ENCODE data around the gene SLC6A11.

Gene SLC6A11

DNA sequence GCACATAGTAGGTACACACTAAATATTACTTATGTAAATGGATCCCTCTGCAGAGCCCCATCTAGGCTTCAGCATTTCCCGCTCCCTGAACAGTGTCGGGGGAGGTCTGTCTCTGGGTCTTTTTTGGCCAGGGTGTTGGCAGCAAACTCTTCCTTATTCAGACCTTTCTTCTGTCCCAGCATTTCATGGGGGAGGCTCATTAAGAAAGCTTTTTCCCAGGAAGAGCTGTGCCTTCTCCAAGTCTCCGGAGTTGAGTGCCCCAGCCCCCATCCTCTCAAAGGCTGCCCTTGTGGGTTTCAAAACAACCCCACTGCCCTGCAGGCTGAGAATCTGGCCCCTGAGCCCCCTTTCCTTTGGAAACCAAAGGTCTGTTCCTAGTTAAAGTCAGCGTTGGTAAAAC lies 25.1 kb downstream of the SLC6A11 start:
- DNase-seq (ENCODE audit: low spot score) = no peak

DNA sequence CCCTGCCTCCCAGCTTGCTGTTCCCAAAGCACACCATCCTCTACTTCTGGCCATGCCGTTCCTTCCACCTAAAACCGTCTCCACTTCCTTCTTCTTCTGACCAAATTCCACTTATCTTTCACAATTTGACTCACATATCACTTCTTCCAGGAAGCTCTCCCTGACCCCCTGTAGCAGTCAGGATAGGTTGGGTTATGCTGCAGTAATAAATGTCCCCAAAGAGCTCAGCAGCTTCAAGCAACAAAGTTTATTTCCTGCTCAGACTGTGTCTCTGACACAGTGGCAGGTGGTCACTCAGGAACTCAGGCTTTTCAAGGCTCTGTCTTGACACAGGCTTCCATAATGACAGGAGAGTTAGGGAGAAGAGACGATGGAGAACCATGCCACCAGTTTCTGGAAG lies 27.4 kb downstream of the SLC6A11 start:
- no peak for DNase-seq (ENCODE audit: low spot score)

DNA sequence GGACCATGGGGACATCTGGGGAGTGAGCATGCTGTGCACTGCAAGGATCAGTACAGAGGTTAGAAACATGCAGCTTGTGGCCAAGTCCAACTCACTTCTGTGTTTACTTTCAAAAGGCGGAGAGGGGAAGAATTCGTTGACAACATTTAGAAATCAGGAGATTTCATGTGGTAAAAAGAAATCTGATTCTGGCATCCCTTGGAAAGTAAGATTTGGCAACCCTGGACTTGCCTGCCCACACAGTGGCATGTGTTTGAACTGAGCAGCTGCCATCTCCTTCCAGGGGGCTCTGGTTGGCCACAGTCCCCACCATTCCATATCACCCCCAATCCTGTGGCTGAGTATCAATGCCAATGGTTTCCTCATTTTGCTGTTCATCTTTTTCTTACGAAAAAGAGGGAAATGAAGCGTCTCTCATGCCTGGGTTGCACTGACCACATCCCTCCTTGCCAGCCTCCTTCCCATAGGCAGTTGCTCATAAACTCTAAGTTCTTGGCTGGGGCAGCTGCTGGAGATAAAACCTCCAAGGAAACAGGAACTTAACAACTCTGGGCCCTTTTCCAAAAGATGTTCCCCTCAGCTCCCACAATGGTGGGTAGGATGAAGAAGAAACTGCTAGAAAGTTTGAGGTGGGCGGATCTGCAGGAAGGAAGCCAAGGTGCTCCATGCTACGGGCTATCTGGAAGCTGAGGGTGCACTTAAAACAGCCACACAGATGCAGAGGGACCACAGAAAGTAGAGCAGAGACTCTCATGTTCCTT lies 29.2 kb downstream of the SLC6A11 start:
- DNase-seq (ENCODE audit: low spot score) = no peak

DNA sequence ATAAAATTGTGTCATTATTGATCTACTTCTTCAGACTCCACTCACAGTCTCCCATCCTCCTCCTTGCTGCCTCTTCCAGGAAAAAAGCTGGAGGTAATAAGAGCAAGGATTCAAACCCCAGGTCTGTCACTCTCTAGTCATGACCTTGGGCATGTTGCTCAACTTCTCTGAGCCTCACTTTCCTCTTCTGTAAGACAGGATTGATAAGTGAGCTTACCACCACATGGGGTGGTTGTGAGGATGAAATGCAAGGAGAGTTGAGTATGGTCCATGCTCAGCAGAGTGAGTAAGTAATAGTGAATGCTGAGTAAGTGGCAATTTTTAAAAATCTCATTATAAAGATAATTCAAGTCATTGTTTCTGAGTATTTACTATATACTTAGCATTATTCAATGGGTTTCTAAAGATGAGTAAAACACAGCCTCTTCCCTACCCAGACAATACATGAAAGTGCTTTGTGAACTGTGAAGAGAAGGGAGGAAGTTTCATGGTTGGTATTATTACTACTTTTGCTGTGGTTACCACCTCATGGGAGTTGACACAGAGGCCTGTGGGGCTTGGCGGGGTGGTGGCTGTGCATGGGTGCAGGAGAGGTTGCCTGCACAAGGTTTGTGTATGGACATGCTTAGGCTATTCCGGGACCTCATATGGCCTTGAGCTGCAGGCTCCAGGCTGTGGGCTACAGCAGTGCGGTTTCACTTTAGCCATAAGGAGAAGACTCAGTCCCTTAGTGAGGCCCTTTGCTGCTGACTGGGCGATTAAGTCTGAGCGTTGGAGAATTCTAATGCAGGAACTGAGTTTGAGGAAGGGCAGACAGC lies 30.0 kb downstream of the SLC6A11 start:
- no peak for DNase-seq (ENCODE audit: low spot score)

DNA sequence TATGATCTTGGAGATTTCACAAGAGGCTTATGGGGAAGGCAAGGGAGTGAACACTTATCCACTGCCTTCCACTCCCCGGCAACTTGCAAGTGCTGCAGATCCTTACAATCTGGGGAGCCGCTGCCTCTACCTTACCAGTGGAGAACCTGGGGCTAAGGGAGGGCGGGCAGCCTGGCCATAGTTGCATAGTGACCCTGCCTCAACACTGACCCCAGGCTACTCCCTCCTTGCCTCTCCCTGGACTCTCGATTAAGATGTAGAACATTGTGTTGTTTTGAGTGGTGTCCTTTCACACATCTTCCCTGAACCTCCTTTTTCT lies 30.6 kb downstream of the SLC6A11 start:
- no peak for DNase-seq (ENCODE audit: low spot score)

DNA sequence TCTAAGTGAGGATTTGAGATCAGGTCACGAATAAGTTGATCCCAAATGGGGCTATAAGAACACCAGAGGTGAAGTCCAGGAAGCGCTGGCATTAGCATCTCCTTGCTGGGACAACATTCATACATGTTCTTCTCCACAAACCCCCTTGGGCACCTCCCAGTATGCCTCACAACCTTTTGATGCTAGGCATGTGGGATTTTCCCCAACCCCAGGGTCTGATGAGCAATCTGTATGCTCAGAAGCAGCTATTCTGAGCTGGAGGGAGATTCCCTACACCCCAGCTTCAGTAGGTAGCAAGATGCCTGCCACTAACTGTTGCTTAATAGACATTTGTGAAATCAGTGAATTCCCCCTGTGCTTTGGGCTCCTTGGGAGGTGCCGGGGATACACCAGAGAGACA lies 32.2 kb downstream of the SLC6A11 start:
- no peak for DNase-seq (ENCODE audit: low spot score)

DNA sequence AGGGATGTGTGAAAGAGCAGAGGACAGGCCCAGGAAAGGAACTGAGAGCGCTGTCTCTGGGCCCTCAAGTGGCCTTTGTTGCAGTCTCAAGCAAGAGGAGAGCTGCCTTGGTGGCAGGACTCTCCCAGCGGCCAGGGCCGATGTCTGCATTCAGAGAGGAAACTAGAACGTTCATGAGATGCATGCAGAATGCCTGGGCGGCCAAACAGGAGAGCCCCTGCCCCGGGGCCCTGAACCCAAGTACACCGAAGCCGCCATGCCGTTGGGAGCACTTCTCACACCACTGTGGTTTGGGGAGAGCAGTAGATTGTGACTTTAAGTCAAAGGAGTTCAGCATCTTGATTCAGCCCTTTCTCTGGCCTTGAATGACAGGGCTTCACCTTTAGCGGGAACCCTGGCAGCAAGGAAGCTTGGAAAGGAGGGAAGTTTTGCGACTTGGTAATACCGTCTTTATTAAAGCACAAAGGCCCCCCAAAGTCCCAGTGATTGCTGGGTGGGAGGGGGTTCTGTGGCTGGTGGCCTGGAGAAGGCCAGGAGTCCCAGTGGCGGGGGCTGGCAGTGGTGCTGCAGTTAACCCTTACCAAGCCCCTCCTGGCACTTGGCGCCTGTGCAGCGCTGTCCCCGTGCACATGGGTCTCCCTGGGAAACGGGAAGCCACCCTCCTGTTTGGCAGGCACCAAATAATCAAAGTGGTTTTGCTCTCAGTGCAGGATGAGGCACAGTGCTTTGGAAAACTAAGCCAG lies 36.2 kb downstream of the SLC6A11 start:
- DNase-seq (ENCODE audit: low spot score) = no peak

DNA sequence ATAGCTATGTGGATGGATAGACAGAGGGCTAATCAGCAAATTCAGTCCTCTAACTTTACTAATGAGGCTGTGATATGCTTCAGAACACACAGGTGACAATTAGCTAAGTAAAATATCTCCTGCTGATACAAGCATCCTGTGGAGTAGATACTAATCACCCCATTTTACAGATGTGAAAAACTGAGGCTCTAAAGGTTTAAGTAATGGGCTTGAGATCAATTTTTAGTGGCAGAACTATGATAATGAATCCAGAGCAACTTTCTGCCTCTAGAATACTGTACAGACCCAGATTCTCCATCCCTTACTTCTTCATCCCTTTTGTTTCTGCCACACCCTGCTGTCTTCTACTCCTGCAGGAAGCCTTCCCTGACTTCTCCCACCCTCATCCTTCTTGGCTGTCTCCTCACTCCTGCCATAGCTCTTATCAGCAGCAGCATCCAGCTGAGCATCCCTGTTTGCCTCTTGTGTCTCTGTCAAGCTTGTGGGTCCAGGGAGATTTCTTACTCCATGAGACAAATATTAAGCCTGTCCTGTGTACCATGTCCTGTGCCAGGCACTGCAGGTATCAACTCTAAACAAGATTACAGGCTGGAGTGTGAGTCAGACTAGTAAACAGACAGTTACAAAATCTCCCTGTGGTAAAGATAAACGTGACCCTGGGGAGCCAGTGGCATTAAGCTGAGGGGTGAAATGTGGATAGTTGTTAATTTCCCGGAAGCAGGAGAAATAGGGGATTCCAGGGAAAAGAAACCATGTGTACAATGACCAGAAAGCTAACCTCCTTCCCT lies 39.2 kb downstream of the SLC6A11 start:
- DNase-seq (ENCODE audit: low spot score) = no peak

DNA sequence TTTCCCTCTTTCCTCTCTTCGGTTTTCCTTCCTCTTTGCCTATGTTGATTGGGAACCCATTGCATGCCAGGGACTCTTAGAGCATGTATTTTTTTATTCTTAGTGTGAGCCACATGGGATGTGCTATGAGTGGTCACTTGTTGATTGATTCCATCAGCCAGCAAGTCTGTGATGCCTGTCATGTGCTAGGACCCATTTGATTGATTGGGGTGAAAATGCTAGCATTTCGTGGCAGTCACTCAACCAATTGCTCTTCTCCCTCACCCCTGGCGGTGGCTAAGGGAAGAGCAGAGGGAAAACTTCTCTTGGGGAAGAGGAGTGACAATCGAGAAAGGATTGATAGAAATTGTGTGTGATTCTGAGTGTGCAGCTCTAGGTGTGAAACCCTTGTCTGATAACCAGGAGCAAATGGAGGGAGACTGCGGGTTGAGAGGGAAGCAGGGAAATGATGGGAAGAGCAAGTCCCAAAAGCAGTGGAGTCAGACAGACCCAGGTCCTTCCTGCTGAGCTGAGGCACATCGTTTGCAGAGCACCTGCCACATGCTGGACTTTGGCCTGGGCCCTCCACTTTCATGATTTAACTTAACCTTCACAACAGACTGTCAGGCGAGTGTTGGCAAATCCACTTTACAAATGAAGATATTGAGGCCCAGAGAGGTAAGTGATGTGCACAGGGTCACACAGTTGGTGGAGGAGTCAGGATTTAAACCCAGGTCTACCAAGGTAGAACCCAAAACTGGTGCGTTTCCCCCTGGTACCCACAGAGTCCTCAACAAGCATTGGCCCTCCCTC lies 40.0 kb downstream of the SLC6A11 start:
- DNase-seq (ENCODE audit: low spot score) = no peak

DNA sequence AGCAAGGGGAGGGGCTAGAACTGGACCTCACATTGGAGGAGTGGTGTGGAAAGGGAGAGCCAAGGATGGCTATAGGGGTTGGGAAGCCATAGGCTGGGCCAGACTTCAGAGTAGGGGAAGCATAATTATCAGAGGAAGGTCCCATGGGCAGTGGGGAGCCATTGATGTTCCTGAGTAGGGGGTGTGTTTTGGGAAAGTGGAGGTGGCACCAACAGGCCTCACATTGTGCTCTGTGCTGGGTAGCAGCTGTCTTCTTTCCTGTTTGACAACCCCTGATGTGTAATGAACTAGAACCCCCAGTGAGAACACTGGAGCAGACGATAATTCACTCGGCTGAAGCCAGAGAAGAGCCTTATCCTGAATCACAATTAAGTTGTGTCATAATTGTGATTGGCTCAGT lies 41.2 kb downstream of the SLC6A11 start:
- DNase-seq (ENCODE audit: low spot score) = no peak

DNA sequence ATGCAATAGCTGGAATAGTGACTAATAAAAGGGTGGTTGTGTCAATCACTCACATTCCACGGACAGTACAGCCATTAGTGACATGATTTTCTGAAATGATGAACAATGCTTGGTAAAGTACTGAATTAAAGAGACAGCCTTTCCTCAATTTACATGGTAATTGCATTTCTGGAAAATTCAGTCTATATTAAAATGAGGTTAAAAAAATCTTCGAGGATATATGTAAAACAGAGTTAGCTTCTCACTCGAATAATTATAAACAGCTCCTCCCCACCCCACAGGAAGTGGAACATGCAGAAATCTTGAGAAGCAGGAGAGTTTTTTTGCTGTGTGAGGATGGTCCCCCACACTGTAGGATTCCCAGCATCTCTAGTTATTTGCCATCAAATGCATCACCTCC lies 42.1 kb downstream of the SLC6A11 start:
- DNase-seq (ENCODE audit: low spot score) = no peak

DNA sequence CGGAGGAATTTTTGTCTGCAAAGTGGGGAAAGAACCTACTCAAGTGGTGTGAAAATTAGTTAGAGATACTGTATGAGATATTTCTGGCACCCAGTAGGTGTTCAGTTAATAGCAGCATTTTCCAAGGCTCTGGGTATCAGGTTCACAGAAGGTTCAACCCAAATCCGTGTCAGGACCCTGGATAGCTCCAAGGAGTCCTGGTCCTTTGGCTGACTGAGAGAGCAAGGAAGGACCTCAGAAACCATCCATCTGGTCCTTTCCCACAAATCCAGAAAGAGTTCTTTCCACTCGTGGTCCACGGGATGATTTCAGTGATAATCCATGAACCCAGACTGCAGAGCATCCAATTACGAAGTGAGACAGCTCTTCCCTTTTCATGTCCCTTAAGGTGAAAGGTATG lies 51.4 kb downstream of the SLC6A11 start:
- peak; percentile 44 for DNase-seq (ENCODE audit: low spot score)

DNA sequence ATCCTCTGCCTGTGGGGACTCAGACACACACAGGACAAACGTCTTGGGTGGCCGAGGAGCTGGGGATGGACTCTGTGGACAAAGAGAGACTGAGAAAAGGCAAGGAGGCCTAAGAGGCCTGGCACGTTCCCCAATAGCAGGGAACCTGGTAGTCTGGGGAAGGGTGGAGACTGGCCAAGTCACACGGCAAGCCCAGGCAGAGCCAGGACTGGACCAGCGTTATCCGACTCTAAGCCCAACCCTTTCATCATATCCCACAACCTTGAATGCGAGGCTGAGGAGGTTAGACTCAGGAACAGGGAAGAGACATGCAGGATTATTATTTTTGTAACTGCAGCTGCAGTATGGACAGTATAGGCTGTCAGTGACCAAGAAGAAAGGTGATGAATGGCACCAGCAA lies 53.4 kb downstream of the SLC6A11 start:
- DNase-seq (ENCODE audit: low spot score) = no peak

DNA sequence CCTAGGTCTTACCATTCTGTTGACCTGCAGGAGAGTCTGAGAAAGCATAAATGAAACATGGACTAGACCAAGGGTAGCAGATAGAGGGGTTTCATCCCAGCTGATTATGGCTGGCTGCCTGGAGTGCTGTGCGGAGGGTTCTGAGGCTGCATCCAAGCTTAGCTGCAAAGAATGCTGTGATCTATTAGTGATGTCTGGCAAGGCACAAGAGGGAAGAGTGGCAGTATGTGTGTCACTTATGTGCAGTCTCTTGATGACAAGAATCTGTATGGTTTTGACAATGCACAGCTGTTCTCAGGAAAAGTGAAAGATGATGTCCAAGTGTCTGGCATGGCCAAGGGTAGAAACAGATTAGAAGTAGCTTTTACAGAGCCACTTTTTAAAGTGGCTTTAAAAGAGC lies 54.3 kb downstream of the SLC6A11 start:
- DNase-seq (ENCODE audit: low spot score) = no peak

DNA sequence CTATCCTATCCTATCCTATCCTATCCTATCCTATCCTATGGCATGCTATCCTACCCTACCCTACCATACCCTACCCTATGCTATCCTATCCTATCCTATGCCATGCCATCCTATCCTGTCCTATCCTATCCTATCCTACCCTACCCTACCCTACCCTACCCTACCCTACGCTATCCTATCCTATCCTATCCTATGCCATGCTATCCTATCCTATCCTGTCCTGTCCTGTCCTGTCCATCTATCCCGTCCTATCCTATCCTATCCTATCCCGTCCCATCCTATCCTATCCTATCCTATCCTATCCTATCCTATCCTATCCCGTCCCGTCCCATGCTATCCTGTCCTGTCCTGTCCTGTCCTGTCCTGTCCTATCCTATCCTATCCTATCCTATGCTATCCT lies 57.4 kb downstream of the SLC6A11 start:
- DNase-seq (ENCODE audit: low spot score) = no peak

DNA sequence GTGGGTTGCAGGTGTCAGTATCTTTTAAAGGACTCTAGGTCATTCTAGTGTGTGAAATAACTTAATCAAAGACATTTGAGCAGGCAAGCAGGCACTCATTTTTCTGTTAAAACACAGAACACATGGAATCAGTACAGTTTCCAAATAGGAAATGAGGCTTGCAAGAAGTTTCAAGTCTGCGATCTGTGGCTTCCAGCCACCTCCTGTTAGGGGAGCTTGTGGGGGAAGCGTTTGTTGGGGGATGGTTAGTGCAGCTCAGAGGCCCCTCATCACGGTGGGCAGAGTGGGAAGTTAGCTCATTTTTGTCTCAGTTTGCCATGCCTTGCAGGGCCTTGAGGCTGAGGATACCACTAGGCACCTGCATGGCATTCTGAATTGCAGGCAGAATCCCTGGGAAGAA lies 59.9 kb downstream of the SLC6A11 start:
- no peak for DNase-seq (ENCODE audit: low spot score)

DNA sequence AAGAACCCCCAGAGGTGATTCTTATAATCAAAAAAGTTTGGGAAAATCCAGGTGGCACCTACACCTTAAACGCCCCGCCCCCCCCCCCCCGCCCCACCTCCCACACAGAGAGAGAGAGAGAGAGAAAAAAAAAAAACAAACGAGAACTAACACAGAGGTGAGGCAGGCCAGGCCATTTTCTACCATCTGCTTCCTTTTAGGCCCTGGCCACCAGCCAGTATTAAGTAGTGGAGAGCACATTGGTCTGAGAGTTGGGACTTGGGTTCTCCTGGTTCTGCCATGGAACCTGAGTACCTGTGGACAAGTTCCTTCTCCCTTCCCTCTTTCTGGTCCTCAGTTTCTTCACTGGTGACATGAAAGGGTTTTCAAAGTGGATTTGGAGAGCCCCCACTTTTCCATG lies 60.6 kb downstream of the SLC6A11 start:
- DNase-seq (ENCODE audit: low spot score) = no peak

DNA sequence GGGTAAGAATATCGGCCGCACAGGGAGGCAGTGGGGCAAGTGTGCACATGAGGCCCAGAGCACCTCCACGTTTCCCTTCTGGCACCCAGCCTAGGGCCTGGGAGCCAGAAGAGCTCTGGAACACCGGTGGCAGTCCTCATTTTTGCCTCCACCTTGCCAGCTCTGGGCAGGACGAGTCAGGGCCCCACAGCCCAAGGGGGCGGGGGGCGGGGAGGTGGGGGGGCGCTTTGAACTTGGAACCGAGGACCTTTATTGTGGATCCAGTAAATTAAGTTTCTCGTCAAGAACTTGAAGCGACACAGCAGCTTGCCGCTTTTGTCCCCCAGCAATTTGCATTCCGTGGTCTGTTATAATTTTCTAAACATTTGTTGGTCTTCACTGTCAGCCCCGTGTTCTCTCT lies 66.8 kb downstream of the SLC6A11 start:
- no peak for DNase-seq (ENCODE audit: low spot score)

DNA sequence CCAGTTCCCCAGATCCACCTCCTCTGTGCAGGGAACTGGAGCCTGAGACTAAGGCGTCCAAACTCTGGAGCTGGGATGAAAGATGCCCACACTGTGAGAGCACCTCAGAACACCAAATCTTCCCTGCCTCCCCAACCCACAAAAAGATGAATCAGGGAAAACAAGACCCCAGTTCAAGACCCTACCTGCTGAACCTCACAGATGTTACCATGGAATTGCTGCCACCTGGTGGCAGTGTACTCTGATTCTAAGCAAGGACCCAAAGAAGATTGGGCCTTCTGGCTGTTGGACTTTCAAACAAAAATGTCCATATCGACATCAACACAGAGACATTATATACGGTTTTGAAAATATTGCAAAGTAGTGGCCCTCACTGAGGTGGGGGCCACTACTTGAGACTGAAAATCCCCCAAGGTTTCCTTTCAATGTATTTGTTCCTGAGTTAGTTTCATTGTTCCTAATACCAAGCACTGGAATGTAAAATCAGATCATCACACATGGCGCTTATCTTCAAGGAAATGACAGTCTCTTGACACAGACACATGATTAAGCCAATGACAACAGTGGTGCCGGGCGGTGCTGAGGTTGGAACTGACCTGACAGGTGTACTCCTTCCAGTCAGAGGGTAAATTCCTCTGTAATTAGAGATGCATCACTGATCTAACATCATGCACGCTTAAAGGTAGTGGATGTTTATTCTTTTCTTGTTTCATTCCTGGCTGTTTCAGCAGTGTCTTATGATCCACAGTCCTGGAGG lies 67.6 kb downstream of the SLC6A11 start:
- DNase-seq (ENCODE audit: low spot score) = peak; percentile 19

DNA sequence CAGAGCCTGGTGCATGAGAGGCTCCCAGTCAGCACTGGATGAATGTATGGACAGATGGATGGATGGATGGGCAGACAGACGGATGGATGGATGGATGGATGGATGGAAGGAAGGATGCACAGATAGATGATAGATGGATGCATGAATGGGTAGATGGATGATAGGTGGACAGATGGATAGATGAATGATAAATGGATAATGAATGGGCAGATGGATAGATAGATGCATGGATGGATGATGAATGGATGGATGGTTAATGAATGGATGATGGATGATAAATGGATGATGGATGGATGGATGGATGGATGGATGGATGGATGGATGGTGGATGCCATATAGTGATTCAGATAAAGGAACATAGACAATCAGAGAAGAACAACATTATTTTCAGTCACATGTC lies 71.0 kb downstream of the SLC6A11 start:
- DNase-seq (ENCODE audit: low spot score) = no peak
